Suprapubic skin (tissue), 4 donors: ENCODE measurements around the gene DENND4B.

Experiments used
- CTCF ChIP-seq, 2 donors: fragments of 200-600 bp in 1 of 2; fragments of 450-650 bp in 1 of 2; sonication (generic) in 1 of 2; IDR thresholded peaks; one replicate each; pipeline ENCODE4 v1.5.1; 2016 to 2019; ENCODE audit warnings: antibody characterized with exemption in 2 of 2, mild to moderate bottlenecking in 1 of 2, moderate library complexity in 1 of 2
- POLR2A ChIP-seq, 2 donors: fragments of 450-650 bp; IDR thresholded peaks; one replicate each; pipeline ENCODE4 v1.6.1; 2017; ENCODE audit warnings: antibody characterized with exemption in 2 of 2, mild to moderate bottlenecking in 2 of 2, moderate library complexity in 2 of 2
- POLR2AphosphoS5 ChIP-seq, 3 donors: sonication (generic); formaldehyde crosslinking; IDR thresholded peaks; one replicate each; pipeline ENCODE4 v1.6.1; 2017; ENCODE audit warnings: antibody characterized with exemption in 3 of 3

GRCh38 chr1:153973071-153973470 lies 26.6 kb upstream of the DENND4B start:
- no peak for TF ChIP-seq CTCF (IDR thresholded peaks at IDR 0.05)
- TF ChIP-seq POLR2AphosphoS5 (IDR thresholded peaks at IDR 0.05) = no peak
- TF ChIP-seq POLR2A (IDR thresholded peaks at IDR 0.05) = no peak
